ENCODE data around the gene CCNG1. TPM values are rescaled to one million over a fixed set of nuclear protein-coding genes. Genes with fewer than 3 reads are reported as not detected.

The CCNG1 gene
- polyA plus RNA-seq, 1 donor (not counting 4 experiments of a cell fraction or from before 2014, with no cell fraction given) = 96.7 TPM

DNA sequence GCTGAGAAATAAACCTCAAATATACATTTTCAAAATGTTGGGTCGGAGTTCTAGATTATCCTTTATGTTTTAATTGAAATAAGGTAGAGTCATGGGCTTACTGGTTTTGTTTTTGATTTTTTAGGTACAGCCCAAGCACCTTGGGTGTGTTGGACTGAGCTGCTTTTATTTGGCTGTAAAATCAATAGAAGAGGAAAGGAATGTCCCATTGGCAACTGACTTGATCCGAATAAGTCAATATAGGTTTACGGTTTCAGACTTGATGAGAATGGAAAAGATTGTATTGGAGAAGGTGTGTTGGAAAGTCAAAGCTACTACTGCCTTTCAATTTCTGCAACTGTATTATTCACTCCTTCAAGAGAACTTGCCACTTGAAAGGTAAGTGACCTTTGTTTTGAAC lies 3.6 kb downstream of the CCNG1 start:
- H3K4me2 ChIP-seq (ENCODE audit: control insufficient read depth, extremely low read depth, insufficient read depth, low read depth, low read length) = no peak overlapping the region
- no peak overlapping the region for H3K9ac ChIP-seq (ENCODE audit: control insufficient read depth, extremely low read depth, insufficient read depth, low read length)
- no peaks in the 10 kb centered on the region for H3K27me3 ChIP-seq (ENCODE audit: control insufficient read depth, extremely low read depth, insufficient read depth, low read length)
- no peak overlapping the region for H3K4me3 ChIP-seq (ENCODE audit: control insufficient read depth in 2 of 3, extremely low read depth in 1 of 3, insufficient read depth in 2 of 3, low read depth in 1 of 3, low read length in 3 of 3)
- H3K27ac ChIP-seq (ENCODE audit: control insufficient read depth, insufficient read depth, low read length) = no peak overlapping the region
- DNase-seq (ENCODE audit: low read depth, low spot score) = no peak
- no peaks in the 10 kb centered on the region for H3K9me1 ChIP-seq (ENCODE audit: control insufficient read depth, extremely low read depth, insufficient read depth, low read length)
- FAIRE-seq = no peak
- H3K4me1 ChIP-seq (ENCODE audit: control insufficient read depth, extremely low read depth, insufficient read depth, low read length) = peaks cover 16% of the 10 kb centered on the region
- H2AFZ ChIP-seq (ENCODE audit: control insufficient read depth, low read length) = no peak overlapping the region
- dilution Hi-C loops (cut with MboI; ENCODE audit: extremely low pct_ligation_motif_present, low sequenced_read_pairs) = no loop called here
- TF ChIP-seq, protein P1, sequence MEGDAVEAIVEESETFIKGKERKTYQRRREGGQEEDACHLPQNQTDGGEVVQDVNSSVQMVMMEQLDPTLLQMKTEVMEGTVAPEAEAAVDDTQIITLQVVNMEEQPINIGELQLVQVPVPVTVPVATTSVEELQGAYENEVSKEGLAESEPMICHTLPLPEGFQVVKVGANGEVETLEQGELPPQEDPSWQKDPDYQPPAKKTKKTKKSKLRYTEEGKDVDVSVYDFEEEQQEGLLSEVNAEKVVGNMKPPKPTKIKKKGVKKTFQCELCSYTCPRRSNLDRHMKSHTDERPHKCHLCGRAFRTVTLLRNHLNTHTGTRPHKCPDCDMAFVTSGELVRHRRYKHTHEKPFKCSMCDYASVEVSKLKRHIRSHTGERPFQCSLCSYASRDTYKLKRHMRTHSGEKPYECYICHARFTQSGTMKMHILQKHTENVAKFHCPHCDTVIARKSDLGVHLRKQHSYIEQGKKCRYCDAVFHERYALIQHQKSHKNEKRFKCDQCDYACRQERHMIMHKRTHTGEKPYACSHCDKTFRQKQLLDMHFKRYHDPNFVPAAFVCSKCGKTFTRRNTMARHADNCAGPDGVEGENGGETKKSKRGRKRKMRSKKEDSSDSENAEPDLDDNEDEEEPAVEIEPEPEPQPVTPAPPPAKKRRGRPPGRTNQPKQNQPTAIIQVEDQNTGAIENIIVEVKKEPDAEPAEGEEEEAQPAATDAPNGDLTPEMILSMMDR (optimal IDR thresholded peaks at IDR 0.05 in 1 of 3, IDR thresholded peaks at IDR 0.05 in 1 of 3, conservative IDR thresholded peaks at IDR 0.05 in 1 of 3; ENCODE audit: extremely low read depth in 1 of 3, insufficient read depth in 2 of 3, low read length in 3 of 3) = no peak
- no peak for TF ChIP-seq EZH2 (IDR thresholded peaks at IDR 0.05; ENCODE audit: low read length)
- H3K79me2 ChIP-seq (ENCODE audit: control insufficient read depth, insufficient read depth, low read length) = peaks cover 39% of the 10 kb centered on the region
- H3K9me3 ChIP-seq (ENCODE audit: control insufficient read depth, low read depth, low read length) = no peaks in the 10 kb centered on the region
- H4K20me1 ChIP-seq (ENCODE audit: control insufficient read depth, extremely low read depth, insufficient read depth, low read length) = peaks cover 4% of the 10 kb centered on the region
- H3K36me3 ChIP-seq (ENCODE audit: control insufficient read depth in 2 of 2, extremely low read depth in 1 of 2, insufficient read depth in 2 of 2, low read length in 2 of 2) = peaks cover 10 to 28% of the 10 kb centered on the region in 2 experiments

DNA sequence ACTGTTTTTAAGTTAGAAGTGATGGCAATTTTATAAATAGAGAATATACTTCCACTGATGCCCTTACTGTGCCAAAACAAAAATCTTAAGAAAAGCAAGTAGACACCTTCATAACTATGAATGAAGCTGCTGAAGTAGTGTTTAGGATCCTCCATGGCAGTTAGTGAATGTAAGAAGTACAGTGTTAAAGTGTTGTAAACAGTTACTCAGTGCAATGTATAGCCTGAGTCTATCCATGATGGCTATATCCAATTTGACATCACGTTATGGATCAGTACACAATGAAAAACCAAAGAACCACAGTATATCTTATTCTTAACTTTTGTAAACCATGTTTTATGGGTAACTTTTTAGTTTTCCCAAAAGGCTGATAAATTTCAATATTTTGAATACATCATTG lies 7.1 kb downstream of the CCNG1 start:
- DNase-seq (ENCODE audit: low read depth, low spot score) = no peak
- Histone ChIP-seq H3K9me3 (ENCODE audit: control insufficient read depth, low read depth, low read length) (no peaks in the 10 kb centered on the region), H3K4me1 (ENCODE audit: control insufficient read depth, extremely low read depth, insufficient read depth, low read length) (peaks cover 5% of the 10 kb centered on the region), H3K36me3 (ENCODE audit: control insufficient read depth in 2 of 2, extremely low read depth in 1 of 2, insufficient read depth in 2 of 2, low read length in 2 of 2) (peaks cover 18 to 23% of the 10 kb centered on the region in 2 experiments), H3K9ac (ENCODE audit: control insufficient read depth, extremely low read depth, insufficient read depth, low read length) (no peak overlapping the region), H4K20me1 (ENCODE audit: control insufficient read depth, extremely low read depth, insufficient read depth, low read length) (no peaks in the 10 kb centered on the region), H3K79me2 (ENCODE audit: control insufficient read depth, insufficient read depth, low read length) (peaks cover 18% of the 10 kb centered on the region), H2AFZ (ENCODE audit: control insufficient read depth, low read length) (no peak overlapping the region), H3K27ac (ENCODE audit: control insufficient read depth, insufficient read depth, low read length) (no peak overlapping the region), H3K27me3 (ENCODE audit: control insufficient read depth, extremely low read depth, insufficient read depth, low read length) (no peaks in the 10 kb centered on the region), H3K9me1 (ENCODE audit: control insufficient read depth, extremely low read depth, insufficient read depth, low read length) (no peaks in the 10 kb centered on the region), H3K4me2 (ENCODE audit: control insufficient read depth, extremely low read depth, insufficient read depth, low read depth, low read length) (no peak overlapping the region), H3K4me3 (ENCODE audit: control insufficient read depth in 2 of 3, extremely low read depth in 1 of 3, insufficient read depth in 2 of 3, low read depth in 1 of 3, low read length in 3 of 3) (no peak overlapping the region)
- TF ChIP-seq, protein P1 (optimal IDR thresholded peaks at IDR 0.05 in 1 of 3, IDR thresholded peaks at IDR 0.05 in 1 of 3, conservative IDR thresholded peaks at IDR 0.05 in 1 of 3; ENCODE audit: extremely low read depth in 1 of 3, insufficient read depth in 2 of 3, low read length in 3 of 3) = no peak
- TF ChIP-seq EZH2 (IDR thresholded peaks at IDR 0.05; ENCODE audit: low read length) = no peak
- dilution Hi-C loops (cut with MboI; ENCODE audit: extremely low pct_ligation_motif_present, low sequenced_read_pairs) = no loop called here
- FAIRE-seq = no peak

All from keratinocyte (primary cell).